CD4-positive, CD25-positive, alpha-beta regulatory T cell (primary cell): Measurements from ENCODE around the gene ETV7. TPM values are rescaled to one million over a fixed set of nuclear protein-coding genes. Genes with fewer than 3 reads are reported as not detected.

Experiments
- ATAC-seq, 2 donors: fragments of 150-1000 bp; cut with Tn5 transposase; one replicate each; pipeline ENCODE4 v1.10.0; 2021; ENCODE audit warnings: low read depth in 2 of 2, moderate number of reproducible peaks in 2 of 2, moderate library complexity in 1 of 2
- DNase-seq, 3 donors: peaks; one replicate each; pipeline versions ENCODE4 v3.0.0 to v3.0.0-alpha.2; 2012 to 2022; ENCODE audit warnings: mixed read lengths in 1 of 3
- H3K27ac ChIP-seq: one replicate; pipeline ENCODE4 v1.7.0; 2013; ENCODE audit warnings: mild to moderate bottlenecking, low read length; ENCODE audit not compliant: insufficient read depth, poor library complexity, severe bottlenecking
- H3K27me3 ChIP-seq: one replicate; pipeline ENCODE4 v1.7.0; 2013; ENCODE audit warnings: low read length; ENCODE audit not compliant: control insufficient read depth, insufficient read depth
- H3K36me3 ChIP-seq: one replicate; pipeline ENCODE4 v1.7.0; 2013; ENCODE audit warnings: mild to moderate bottlenecking, low read length, moderate library complexity; ENCODE audit not compliant: control insufficient read depth, insufficient read depth
- H3K4me1 ChIP-seq: 2 replicates; pipeline ENCODE4 v1.7.0; 2013; ENCODE audit warnings: mild to moderate bottlenecking, low read length; ENCODE audit not compliant: insufficient read depth, control insufficient read depth, poor library complexity, severe bottlenecking
- H3K4me3 ChIP-seq: one replicate; pipeline ENCODE4 v1.7.0; 2013; ENCODE audit warnings: low read depth, mild to moderate bottlenecking, low read length, moderate library complexity
- H3K9me3 ChIP-seq, 2 experiments: 1 replicate in 1 of 2; 2 replicates in 1 of 2; pipeline ENCODE4 v1.7.0; 2013; ENCODE audit warnings: low read length in 2 of 2, mild to moderate bottlenecking in 1 of 2, moderate library complexity in 1 of 2; ENCODE audit not compliant: control insufficient read depth in 2 of 2
- H3K27ac Mint-ChIP-seq, 3 donors: one replicate each; pipeline ENCODE4 v1.8.0; 2020 to 2022; ENCODE audit warnings: mild to moderate bottlenecking in 3 of 3, mixed read lengths in 3 of 3, moderate library complexity in 2 of 3
- H3K27me3 Mint-ChIP-seq: one replicate; pipeline ENCODE4 v1.8.0; 2022; ENCODE audit warnings: mild to moderate bottlenecking, mixed read lengths
- H3K36me3 Mint-ChIP-seq: one replicate; pipeline ENCODE4 v1.8.0; 2020; ENCODE audit warnings: mixed read lengths
- H3K4me1 Mint-ChIP-seq, 4 donors: one replicate each; pipeline ENCODE4 v1.8.0; 2020 to 2022; ENCODE audit warnings: mixed read lengths in 4 of 4, mild to moderate bottlenecking in 1 of 4
- H3K4me3 Mint-ChIP-seq, 4 donors: one replicate each; pipeline ENCODE4 v1.8.0; 2020 to 2022; ENCODE audit warnings: mild to moderate bottlenecking in 4 of 4, mixed read lengths in 4 of 4, moderate library complexity in 3 of 4
- H3K9me3 Mint-ChIP-seq, 7 donors: one replicate each; pipeline ENCODE4 v1.8.0; 2020 to 2022; ENCODE audit warnings: mixed read lengths in 7 of 7, mild to moderate bottlenecking in 3 of 7, moderate library complexity in 2 of 7
- polyA plus RNA-seq, 4 donors: library from polyadenylated mRNA; unstranded; fragments of 300-500 nt; fragmentation: Illumina TruSeq; gene quantifications; one replicate each; pipeline ENCODE4 v1.2.3, GENCODE V29; 2021
- total RNA-seq: library from RNA; stranded (reverse); gene quantifications from one replicate; pipeline ENCODE4 v1.2.3, GENCODE V29; 2022

ETV7 gene
- total and polyA plus RNA-seq, 5 donors from 2014 or later, result 5.3 to 16.1 (median 7.4) TPM

- Mint-ChIP-seq H3K9me3 (peaks cover 0 to 3% (median 0%) of the 10 kb centered on the region in 7 donors), H3K36me3 (no peaks in the 10 kb centered on the region), H3K4me1 (peaks cover 0 to 2% (median 0%) of the 10 kb centered on the region in 4 donors), H3K27ac (no peak overlapping the region), H3K4me3 (no peak overlapping the region), H3K27me3 (peaks cover 44% of the 10 kb centered on the region)
- Histone ChIP-seq H3K4me3 (no peak overlapping the region), H3K27ac (no peak overlapping the region), H3K4me1 (no peaks in the 10 kb centered on the region), H3K27me3 (no peaks in the 10 kb centered on the region), H3K9me3 (no peaks in the 10 kb centered on the region), H3K36me3 (no peaks in the 10 kb centered on the region)
- DNase-seq (no peak), ATAC-seq (no peak)
Observed at GRCh38 chr6:36404164-36404563, 16.7 kb upstream of the ETV7 start.

DNA sequence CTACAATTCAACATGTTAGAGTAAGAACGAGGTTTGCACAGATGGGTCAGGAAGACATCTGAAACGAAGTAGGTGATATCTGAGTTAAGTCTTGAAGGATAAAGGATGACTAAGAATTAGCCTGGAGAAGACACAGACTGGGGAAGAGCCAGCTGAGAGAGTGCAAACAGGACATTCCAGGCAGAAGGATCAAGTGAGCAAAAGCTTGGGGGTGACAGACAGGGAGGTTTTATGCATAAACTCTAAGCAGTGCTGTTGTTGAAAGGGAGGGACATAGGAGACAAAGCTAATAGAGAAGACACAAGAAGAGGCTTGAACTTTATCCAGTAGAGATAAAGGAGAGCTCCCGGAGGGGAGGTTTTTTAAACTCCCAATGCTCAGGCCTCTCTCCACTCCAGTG is 15.0 kb upstream of the ETV7 start:
- no peak overlapping the region for H3K27ac ChIP-seq
- H3K4me1 Mint-ChIP-seq, result peaks cover 0 to 2% (median 0%) of the 10 kb centered on the region in 4 donors
- no peaks in the 10 kb centered on the region for H3K9me3 Mint-ChIP-seq
- no peaks in the 10 kb centered on the region for H3K36me3 ChIP-seq
- no peaks in the 10 kb centered on the region for H3K36me3 Mint-ChIP-seq
- H3K4me3 Mint-ChIP-seq, result no peak overlapping the region
- no peak for DNase-seq
- H3K27ac Mint-ChIP-seq, result no peak overlapping the region
- no peak overlapping the region for H3K4me3 ChIP-seq
- no peaks in the 10 kb centered on the region for H3K27me3 ChIP-seq
- no peak for ATAC-seq
- no peaks in the 10 kb centered on the region for H3K9me3 ChIP-seq
- peaks cover 37% of the 10 kb centered on the region for H3K27me3 Mint-ChIP-seq
- no peaks in the 10 kb centered on the region for H3K4me1 ChIP-seq

DNA sequence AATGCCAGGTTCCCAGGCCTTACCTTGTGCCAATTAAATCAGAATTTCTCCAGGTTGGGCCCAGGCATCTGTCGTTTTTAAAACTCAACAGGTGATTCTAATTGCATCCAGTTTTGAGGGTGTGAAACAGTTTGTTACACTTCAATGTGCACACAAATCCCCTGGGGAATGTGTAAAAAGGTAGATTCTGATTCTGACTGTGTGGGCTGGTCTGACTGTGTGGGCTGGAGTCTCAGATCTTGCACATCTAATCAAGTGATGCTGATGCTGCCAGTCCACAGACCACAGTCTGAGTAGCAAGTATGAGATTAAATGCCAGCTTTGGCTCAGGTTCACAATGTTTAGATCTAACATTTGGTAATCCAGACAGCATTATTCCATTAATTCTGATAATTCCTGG is 12.5 kb upstream of the ETV7 start:
- H3K9me3 ChIP-seq, result no peaks in the 10 kb centered on the region
- H3K27ac Mint-ChIP-seq, result peak overlapping the region in 1 of 3 donors; percentile 74
- H3K9me3 Mint-ChIP-seq, result no peaks in the 10 kb centered on the region
- DNase-seq, result no peak
- no peaks in the 10 kb centered on the region for H3K4me1 ChIP-seq
- no peak overlapping the region for H3K4me3 Mint-ChIP-seq
- H3K27me3 Mint-ChIP-seq, result peaks cover 22% of the 10 kb centered on the region
- H3K4me3 ChIP-seq, result no peak overlapping the region
- no peak for ATAC-seq
- H3K36me3 Mint-ChIP-seq, result no peaks in the 10 kb centered on the region
- no peak overlapping the region for H3K27ac ChIP-seq
- peaks cover 0 to 2% (median 0%) of the 10 kb centered on the region in 4 donors for H3K4me1 Mint-ChIP-seq
- no peaks in the 10 kb centered on the region for H3K36me3 ChIP-seq
- H3K27me3 ChIP-seq, result no peaks in the 10 kb centered on the region

DNA sequence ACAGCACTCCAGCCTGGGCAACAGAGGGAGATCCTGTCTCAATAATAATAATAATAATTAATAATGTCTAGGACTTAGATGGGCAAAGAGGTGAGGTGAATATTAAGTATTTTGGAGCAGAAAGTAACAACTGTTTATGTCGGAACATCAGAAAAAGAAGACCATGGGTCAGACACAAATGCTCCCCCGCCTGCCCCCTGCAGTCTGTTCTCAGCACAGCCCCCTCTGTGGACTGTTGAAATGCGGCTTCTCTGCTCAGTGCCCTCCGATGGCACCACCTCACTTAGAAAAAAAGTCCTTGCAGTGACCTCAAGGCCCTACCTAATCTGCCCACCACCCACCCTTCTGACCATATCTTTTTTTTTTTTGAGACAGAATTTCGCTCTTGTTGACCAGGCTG is 5.2 kb upstream of the ETV7 start:
- H3K4me1 Mint-ChIP-seq, result peaks cover 0 to 7% (median 0%) of the 10 kb centered on the region in 4 donors
- peaks cover 0 to 1% (median 0%) of the 10 kb centered on the region in 7 donors for H3K9me3 Mint-ChIP-seq
- H3K4me3 Mint-ChIP-seq, result no peak overlapping the region
- ATAC-seq (no peak), DNase-seq (no peak)
- peaks cover 23% of the 10 kb centered on the region for H3K27me3 Mint-ChIP-seq
- no peak overlapping the region for H3K27ac Mint-ChIP-seq
- H3K27ac ChIP-seq, result no peak overlapping the region
- H3K36me3 Mint-ChIP-seq, result peaks cover 4% of the 10 kb centered on the region
- H3K4me3 ChIP-seq, result no peak overlapping the region
- no peaks in the 10 kb centered on the region for H3K36me3 ChIP-seq
- peaks cover 9% of the 10 kb centered on the region for H3K4me1 ChIP-seq
- peaks cover 8% of the 10 kb centered on the region for H3K27me3 ChIP-seq
- H3K9me3 ChIP-seq, result no peaks in the 10 kb centered on the region

- H3K4me3 Mint-ChIP-seq, result peak overlapping the region in 2 of 4 donors; percentile 54 to 74
- H3K27me3 Mint-ChIP-seq, result peaks cover 32% of the 10 kb centered on the region
- no peak overlapping the region for H3K4me3 ChIP-seq
- H3K27ac ChIP-seq, result no peak overlapping the region
- no peaks in the 10 kb centered on the region for H3K36me3 ChIP-seq
- peaks cover 24% of the 10 kb centered on the region for H3K4me1 ChIP-seq
- no peaks in the 10 kb centered on the region for H3K9me3 ChIP-seq
- H3K27ac Mint-ChIP-seq, result no peak overlapping the region
- H3K36me3 Mint-ChIP-seq, result peaks cover 4% of the 10 kb centered on the region
- DNase-seq (no peak), ATAC-seq (no peak)
- peaks cover 0 to 26% (median 15%) of the 10 kb centered on the region in 4 donors for H3K4me1 Mint-ChIP-seq
- peaks cover 0 to 2% (median 0%) of the 10 kb centered on the region in 7 donors for H3K9me3 Mint-ChIP-seq
- H3K27me3 ChIP-seq, result peaks cover 10% of the 10 kb centered on the region
Observed at GRCh38 chr6:36389353-36389752, 1.9 kb upstream of the ETV7 start.

GRCh38 chr6:36386495-36387439 is 702 bp downstream of the ETV7 start:
- ATAC-seq (peak; percentile 32 to 37), DNase-seq (peak in 2 of 3 donors; percentile 18 to 37)
- H3K27ac Mint-ChIP-seq, result peak overlapping the region; percentile 90 to 99 (median 96)
- H3K36me3 Mint-ChIP-seq, result peaks cover 4% of the 10 kb centered on the region
- H3K4me1 ChIP-seq, result peaks cover 31% of the 10 kb centered on the region
- H3K27ac ChIP-seq, result peak overlapping the region; percentile 37
- no peaks in the 10 kb centered on the region for H3K36me3 ChIP-seq
- peaks cover 21% of the 10 kb centered on the region for H3K27me3 Mint-ChIP-seq
- H3K9me3 ChIP-seq, result no peaks in the 10 kb centered on the region
- peak overlapping the region; percentile 87 for H3K4me3 ChIP-seq
- peaks cover 10% of the 10 kb centered on the region for H3K27me3 ChIP-seq
- peak overlapping the region; percentile 93 to 97 (median 95) for H3K4me3 Mint-ChIP-seq
- peaks cover 0 to 36% (median 19%) of the 10 kb centered on the region in 4 donors for H3K4me1 Mint-ChIP-seq
- H3K9me3 Mint-ChIP-seq, result peaks cover 0 to 2% (median 0%) of the 10 kb centered on the region in 7 donors

- Mint-ChIP-seq H3K4me1 (peaks cover 3 to 41% (median 20%) of the 10 kb centered on the region in 4 donors), H3K4me3 (peak overlapping the region in 2 of 4 donors; percentile 27 to 52), H3K36me3 (no peaks in the 10 kb centered on the region), H3K27ac (peak overlapping the region in 1 of 3 donors; percentile 90), H3K9me3 (peaks cover 0 to 2% (median 0%) of the 10 kb centered on the region in 7 donors), H3K27me3 (peaks cover 16% of the 10 kb centered on the region)
- H3K9me3 ChIP-seq, result no peaks in the 10 kb centered on the region
- H3K4me3 ChIP-seq, result no peak overlapping the region
- H3K27ac ChIP-seq, result no peak overlapping the region
- H3K27me3 ChIP-seq, result peaks cover 6% of the 10 kb centered on the region
- H3K36me3 ChIP-seq, result no peaks in the 10 kb centered on the region
- peaks cover 32% of the 10 kb centered on the region for H3K4me1 ChIP-seq
- ATAC-seq, result no peak
- DNase-seq, result no peak
Observed at GRCh38 chr6:36384095-36384494, 3.4 kb downstream of the ETV7 start.
